K562 (cell line): ENCODE measurements around the gene TMEM170A. TPM values are rescaled to one million over a fixed set of nuclear protein-coding genes. Genes with fewer than 3 reads are reported as not detected.

Experiments
- ESRRA ChIP-seq: fragments of 450-650 bp; IDR thresholded peaks from 2 replicates; pipeline ENCODE4 v1.6.1; 2014; ENCODE audit warnings: low read depth, mild to moderate bottlenecking, moderate library complexity, borderline replicate concordance
- HDGF ChIP-seq: fragments of 450-650 bp; IDR thresholded peaks from 2 replicates; pipeline ENCODE4 v1.6.1; 2016
- HOXB6 ChIP-seq: fragments of 250-450 bp; sonication (Bioruptor Pico); IDR thresholded peaks from 2 replicates; pipeline ENCODE4 v1.5.1; 2022; ENCODE audit warnings: mild to moderate bottlenecking, borderline replicate concordance
- POLR2G ChIP-seq: fragments of 200-400 bp; formaldehyde crosslinking; IDR thresholded peaks from 2 replicates; pipeline ENCODE4 v1.6.1; 2017; ENCODE audit warnings: low read depth, mild to moderate bottlenecking, antibody characterized with exemption, low read length, moderate library complexity
- POLR3G ChIP-seq: IDR thresholded peaks from 2 replicates; pipeline ENCODE4 v1.6.1; 2011; ENCODE audit not compliant: insufficient read length, insufficient replicate concordance; ENCODE audit errors: extremely low read depth
- RBM34 ChIP-seq: fragments of 200-400 bp; formaldehyde crosslinking; IDR thresholded peaks from 2 replicates; pipeline ENCODE4 v1.6.1; 2018; ENCODE audit warnings: low read length, borderline replicate concordance; ENCODE audit not compliant: insufficient read depth
- RFX1 ChIP-seq: fragments of 450-650 bp; IDR thresholded peaks from 2 replicates; pipeline ENCODE4 v1.6.1; 2016; ENCODE audit warnings: mild to moderate bottlenecking, moderate library complexity
- RFX7 ChIP-seq: fragments of 250-450 bp; sonication (Bioruptor Pico); IDR thresholded peaks from 2 replicates; pipeline ENCODE4 v1.5.1; 2021; ENCODE audit warnings: mild to moderate bottlenecking
- SMARCA4 ChIP-seq: fragments of 450-650 bp; IDR thresholded peaks from 2 replicates; pipeline ENCODE4 v1.6.1; 2016
- TARDBP ChIP-seq: fragments of 450-650 bp; IDR thresholded peaks from 2 replicates; pipeline ENCODE4 v1.6.1; 2016
- THRAP3 ChIP-seq: fragments of 450-650 bp; IDR thresholded peaks from 2 replicates; pipeline ENCODE4 v1.6.1; 2016; ENCODE audit warnings: mild to moderate bottlenecking, inconsistent platforms, borderline replicate concordance
- ZNF57 ChIP-seq: fragments of 450-650 bp; formaldehyde crosslinking; IDR thresholded peaks from 2 replicates; pipeline ENCODE4 v1.4.0; 2020; ENCODE audit warnings: mild to moderate bottlenecking, moderate library complexity
- ZNF583 ChIP-seq: fragments of 250-450 bp; sonication (Bioruptor Pico); IDR thresholded peaks from 2 replicates; pipeline ENCODE4 v1.4.0; 2020
- ZNF644 ChIP-seq: fragments of 200-800 bp; sonication (Bioruptor generic); IDR thresholded peaks from 2 replicates; pipeline ENCODE4 v1.6.1; 2016; ENCODE audit warnings: low read depth, missing genetic modification characterization, missing compliant biosample characterization
- ZNF707 ChIP-seq: fragments of 250-450 bp; sonication (Bioruptor Pico); conservative IDR thresholded peaks from 2 replicates; pipeline ENCODE4 v1.8.0; 2022; ENCODE audit warnings: inconsistent platforms, mild to moderate bottlenecking, moderate library complexity
- polyA plus RNA-seq, 8 experiments: library from polyadenylated mRNA; depleted of rRNA in 4 of 8; stranded (reverse) in 5 of 8; unstranded in 3 of 8; fragments of >200 nt; fragmentation: Nextera tagmentation in 2 of 8; fragmentation: Illumina TruSeq in 1 of 8; extraction: Ambion mirVana in 2 of 8; extraction: Trizol in 1 of 8; gene quantifications; 2 replicates each; pipeline versions ENCODE4 v1.2.1 to v1.2.3, GENCODE V29; 2011 to 2014; ENCODE audit warnings: inconsistent platforms in 1 of 8, missing spikeins in 1 of 8
- total RNA-seq, 7 experiments: library from RNA; depleted of rRNA in 6 of 7; stranded (reverse); fragments of >200 nt in 6 of 7; fragmentation: Illumina TruSeq in 2 of 7; extraction: Trizol in 2 of 7; gene quantifications; 2 replicates each; pipeline versions ENCODE4 v1.2.1 to v1.2.3, GENCODE V29; 2011 to 2021; ENCODE audit warnings: low replicate concordance in 1 of 7
- TF ChIP-seq, protein P1 (sequence below), 2 experiments: fragments of 450-650 bp; conservative IDR thresholded peaks; 2 replicates each; pipeline ENCODE4 v1.6.1; 2017; ENCODE audit warnings: mild to moderate bottlenecking in 2 of 2, moderate library complexity in 2 of 2
- TF ChIP-seq, protein P2 (sequence below): fragments of 250-450 bp; sonication (Bioruptor Pico); IDR thresholded peaks from 2 replicates; pipeline ENCODE4 v1.8.0; 2022; ENCODE audit warnings: moderate library complexity, mild to moderate bottlenecking, inconsistent platforms
- TF ChIP-seq, protein P3 (sequence below), 2 experiments: fragments of 150-350 bp in 1 of 2; IDR thresholded peaks; 2 replicates each; pipeline ENCODE4 v1.6.1; 2012 to 2016; ENCODE audit warnings: low read depth in 2 of 2, low read length in 2 of 2, mild to moderate bottlenecking in 1 of 2, moderate library complexity in 1 of 2
- TF ChIP-seq, protein P4 (sequence below), 2 experiments: fragments of 200-800 bp in 1 of 2; sonication (Bioruptor generic) in 1 of 2; sonication (generic) in 1 of 2; formaldehyde crosslinking in 1 of 2; IDR thresholded peaks in 1 of 2; conservative IDR thresholded peaks in 1 of 2; 2 replicates each; pipeline versions ENCODE4 v1.5.0 to v1.6.1; 2016 to 2020; ENCODE audit warnings: missing compliant biosample characterization in 1 of 2, missing genetic modification characterization in 1 of 2, missing genetic modification reagents in 1 of 2
- TF ChIP-seq, protein P5 (sequence below): fragments of 250-450 bp; sonication (Bioruptor Pico); IDR thresholded peaks from 2 replicates; pipeline ENCODE4 v1.8.0; 2021; ENCODE audit warnings: mild to moderate bottlenecking, moderate library complexity

The TMEM170A gene
- total and polyA plus RNA-seq, 9 of the 15 experiments (the other 6 are each of a cell fraction or from before 2014, with no cell fraction given) = 6.1 to 30.2 (median 15.0) TPM

DNA sequence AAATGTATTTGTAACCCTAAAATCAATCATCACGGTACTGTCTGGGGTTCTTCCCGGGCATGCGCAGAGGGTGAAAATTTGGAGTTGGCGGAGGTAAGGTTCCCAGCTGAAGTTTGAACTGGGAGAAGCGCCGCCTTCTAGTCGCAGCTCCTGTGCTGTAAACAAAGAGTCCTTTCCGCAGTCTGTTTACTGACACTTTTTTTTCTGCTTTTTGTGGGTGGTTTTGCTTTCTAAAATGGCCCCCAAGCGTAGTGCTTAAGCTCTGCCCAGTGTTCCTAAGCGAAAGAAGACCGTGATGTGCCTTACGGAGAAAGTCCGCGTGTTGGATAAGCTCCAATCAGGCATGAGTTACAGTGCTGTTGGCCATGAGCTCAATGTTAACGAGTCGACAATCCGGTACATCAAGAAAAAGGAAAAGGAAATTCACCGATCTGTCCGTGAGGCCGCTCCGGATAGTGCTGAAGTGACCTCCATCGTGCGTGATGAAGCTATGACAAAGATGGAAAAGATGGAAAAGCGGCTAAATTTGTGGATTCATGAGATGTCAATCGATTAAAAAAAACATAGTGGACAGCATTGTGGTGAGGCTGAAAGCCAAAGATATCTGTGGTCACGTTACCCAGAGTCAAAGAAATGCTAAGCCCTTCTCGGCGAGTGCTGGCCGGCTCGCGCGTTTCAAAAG, 30.6 kb downstream of the TMEM170A start (continued):
- TF ChIP-seq HDGF (no peak), RFX1 (no peak), RBM34 (no peak), ESRRA (no peak), THRAP3 (no peak), POLR2G (no peak), POLR3G (no peak), HOXB6 (CRISPR knock-in tag) (no peak), ZNF57 (CRISPR knock-in tag) (no peak), ZNF707 (CRISPR knock-in tag) (no peak), RFX7 (CRISPR knock-in tag) (no peak), SMARCA4 (peak; percentile 43; the same call in 1 of the 2 replicates), ZNF583 (CRISPR knock-in tag) (no peak), ZNF644 (tag) (no peak), TARDBP (no peak)
- TF ChIP-seq, protein P1, sequence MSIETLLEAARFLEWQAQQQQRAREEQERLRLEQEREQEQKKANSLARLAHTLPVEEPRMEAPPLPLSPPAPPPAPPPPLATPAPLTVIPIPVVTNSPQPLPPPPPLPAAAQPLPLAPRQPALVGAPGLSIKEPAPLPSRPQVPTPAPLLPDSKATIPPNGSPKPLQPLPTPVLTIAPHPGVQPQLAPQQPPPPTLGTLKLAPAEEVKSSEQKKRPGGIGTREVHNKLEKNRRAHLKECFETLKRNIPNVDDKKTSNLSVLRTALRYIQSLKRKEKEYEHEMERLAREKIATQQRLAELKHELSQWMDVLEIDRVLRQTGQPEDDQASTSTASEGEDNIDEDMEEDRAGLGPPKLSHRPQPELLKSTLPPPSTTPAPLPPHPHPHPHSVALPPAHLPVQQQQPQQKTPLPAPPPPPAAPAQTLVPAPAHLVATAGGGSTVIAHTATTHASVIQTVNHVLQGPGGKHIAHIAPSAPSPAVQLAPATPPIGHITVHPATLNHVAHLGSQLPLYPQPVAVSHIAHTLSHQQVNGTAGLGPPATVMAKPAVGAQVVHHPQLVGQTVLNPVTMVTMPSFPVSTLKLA (conservative IDR thresholded peaks at IDR 0.05) = peak in 1 of 2 experiments; percentile 12; a peak in 2 of 4 replicates
- TF ChIP-seq, protein P2, sequence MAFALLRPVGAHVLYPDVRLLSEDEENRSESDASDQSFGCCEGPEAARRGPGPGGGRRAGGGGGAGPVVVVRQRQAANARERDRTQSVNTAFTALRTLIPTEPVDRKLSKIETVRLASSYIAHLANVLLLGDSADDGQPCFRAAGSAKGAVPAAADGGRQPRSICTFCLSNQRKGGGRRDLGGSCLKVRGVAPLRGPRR (CRISPR knock-in tag) = no peak
- TF ChIP-seq, protein P3, sequence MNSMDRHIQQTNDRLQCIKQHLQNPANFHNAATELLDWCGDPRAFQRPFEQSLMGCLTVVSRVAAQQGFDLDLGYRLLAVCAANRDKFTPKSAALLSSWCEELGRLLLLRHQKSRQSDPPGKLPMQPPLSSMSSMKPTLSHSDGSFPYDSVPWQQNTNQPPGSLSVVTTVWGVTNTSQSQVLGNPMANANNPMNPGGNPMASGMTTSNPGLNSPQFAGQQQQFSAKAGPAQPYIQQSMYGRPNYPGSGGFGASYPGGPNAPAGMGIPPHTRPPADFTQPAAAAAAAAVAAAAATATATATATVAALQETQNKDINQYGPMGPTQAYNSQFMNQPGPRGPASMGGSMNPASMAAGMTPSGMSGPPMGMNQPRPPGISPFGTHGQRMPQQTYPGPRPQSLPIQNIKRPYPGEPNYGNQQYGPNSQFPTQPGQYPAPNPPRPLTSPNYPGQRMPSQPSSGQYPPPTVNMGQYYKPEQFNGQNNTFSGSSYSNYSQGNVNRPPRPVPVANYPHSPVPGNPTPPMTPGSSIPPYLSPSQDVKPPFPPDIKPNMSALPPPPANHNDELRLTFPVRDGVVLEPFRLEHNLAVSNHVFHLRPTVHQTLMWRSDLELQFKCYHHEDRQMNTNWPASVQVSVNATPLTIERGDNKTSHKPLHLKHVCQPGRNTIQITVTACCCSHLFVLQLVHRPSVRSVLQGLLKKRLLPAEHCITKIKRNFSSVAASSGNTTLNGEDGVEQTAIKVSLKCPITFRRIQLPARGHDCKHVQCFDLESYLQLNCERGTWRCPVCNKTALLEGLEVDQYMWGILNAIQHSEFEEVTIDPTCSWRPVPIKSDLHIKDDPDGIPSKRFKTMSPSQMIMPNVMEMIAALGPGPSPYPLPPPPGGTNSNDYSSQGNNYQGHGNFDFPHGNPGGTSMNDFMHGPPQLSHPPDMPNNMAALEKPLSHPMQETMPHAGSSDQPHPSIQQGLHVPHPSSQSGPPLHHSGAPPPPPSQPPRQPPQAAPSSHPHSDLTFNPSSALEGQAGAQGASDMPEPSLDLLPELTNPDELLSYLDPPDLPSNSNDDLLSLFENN (IDR thresholded peaks at IDR 0.05; ENCODE audit: low read depth in 2 of 2, low read length in 2 of 2) = no peak
- TF ChIP-seq, protein P4, sequence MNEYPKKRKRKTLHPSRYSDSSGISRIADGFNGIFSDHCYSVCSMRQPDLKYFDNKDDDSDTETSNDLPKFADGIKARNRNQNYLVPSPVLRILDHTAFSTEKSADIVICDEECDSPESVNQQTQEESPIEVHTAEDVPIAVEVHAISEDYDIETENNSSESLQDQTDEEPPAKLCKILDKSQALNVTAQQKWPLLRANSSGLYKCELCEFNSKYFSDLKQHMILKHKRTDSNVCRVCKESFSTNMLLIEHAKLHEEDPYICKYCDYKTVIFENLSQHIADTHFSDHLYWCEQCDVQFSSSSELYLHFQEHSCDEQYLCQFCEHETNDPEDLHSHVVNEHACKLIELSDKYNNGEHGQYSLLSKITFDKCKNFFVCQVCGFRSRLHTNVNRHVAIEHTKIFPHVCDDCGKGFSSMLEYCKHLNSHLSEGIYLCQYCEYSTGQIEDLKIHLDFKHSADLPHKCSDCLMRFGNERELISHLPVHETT (CRISPR knock-in tag; conservative IDR thresholded peaks at IDR 0.05 in 1 of 2, IDR thresholded peaks at IDR 0.05 in 1 of 2) = peak in 1 of 2 experiments; percentile 71; a peak in 1 of 4 replicates
- TF ChIP-seq, protein P5, sequence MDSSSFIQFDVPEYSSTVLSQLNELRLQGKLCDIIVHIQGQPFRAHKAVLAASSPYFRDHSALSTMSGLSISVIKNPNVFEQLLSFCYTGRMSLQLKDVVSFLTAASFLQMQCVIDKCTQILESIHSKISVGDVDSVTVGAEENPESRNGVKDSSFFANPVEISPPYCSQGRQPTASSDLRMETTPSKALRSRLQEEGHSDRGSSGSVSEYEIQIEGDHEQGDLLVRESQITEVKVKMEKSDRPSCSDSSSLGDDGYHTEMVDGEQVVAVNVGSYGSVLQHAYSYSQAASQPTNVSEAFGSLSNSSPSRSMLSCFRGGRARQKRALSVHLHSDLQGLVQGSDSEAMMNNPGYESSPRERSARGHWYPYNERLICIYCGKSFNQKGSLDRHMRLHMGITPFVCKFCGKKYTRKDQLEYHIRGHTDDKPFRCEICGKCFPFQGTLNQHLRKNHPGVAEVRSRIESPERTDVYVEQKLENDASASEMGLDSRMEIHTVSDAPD (CRISPR knock-in tag) = no peak
